SK-N-SH (cell line): ENCODE data around the gene TAX1BP1. TPM values are rescaled to one million over a fixed set of nuclear protein-coding genes. Genes with fewer than 3 reads are reported as not detected.
A peak's percentile ranks its signal among the peaks of the same experiment; 100 is the strongest.

Source experiments
- CTCF ChIA-PET: fragments of 300-600, 350-600 bp; formaldehyde crosslinking; extraction: SDS; loops from one replicate; lab custom pipeline; 2021; lab: Yijun Ruan, JAX
- POLR2A ChIA-PET: fragments of 350-600 bp; sonication (Branson Sonifier 250); formaldehyde crosslinking; extraction: SDS; loops from one replicate; lab custom pipeline; 2020; ENCODE audit warnings: antibody characterized with exemption, inconsistent platforms; lab: Yijun Ruan, JAX
- DNase-seq: peaks from one replicate; pipeline ENCODE4 v3.0.0; 2012
- H2AFZ ChIP-seq: fragments of 200-600 bp; sonication (generic); 2 replicates; pipeline ENCODE4 v1.8.1; 2016; ENCODE audit warnings: antibody characterized with exemption, mild to moderate bottlenecking, low read depth
- H3F3A ChIP-seq: fragments of 200-600 bp; sonication (generic); replicated peaks from 2 replicates; pipeline ENCODE3; 2016; ENCODE audit warnings: antibody characterized with exemption, mild to moderate bottlenecking; ENCODE audit not compliant: insufficient read depth
- H3K27ac ChIP-seq, 2 experiments: fragments of 200-500 bp in 1 of 2; fragments of 200-600 bp in 1 of 2; sonication (Bioruptor generic) in 1 of 2; sonication (generic), shearing (Covaris generic) in 1 of 2; 2 replicates each; pipeline versions ENCODE4 v1.5.1 to v1.6.1; 2014 to 2016; ENCODE audit warnings: low read depth in 2 of 2, inconsistent platforms in 1 of 2, low read length in 1 of 2, mild to moderate bottlenecking in 1 of 2, mixed read lengths in 1 of 2
- H3K27me3 ChIP-seq: fragments of 200-600 bp; sonication (generic), shearing (Covaris generic); 2 replicates; pipeline ENCODE4 v1.6.1; 2016; ENCODE audit warnings: mixed run types; ENCODE audit not compliant: insufficient read depth
- H3K36me3 ChIP-seq, 2 experiments: fragments of 200-500 bp in 1 of 2; fragments of 200-600 bp in 1 of 2; sonication (Bioruptor generic) in 1 of 2; sonication (generic) in 1 of 2; replicated peaks in 1 of 2; 2 replicates each; pipeline versions ENCODE3 to v1.5.1; 2014 to 2016; ENCODE audit warnings: low read length in 1 of 2, mild to moderate bottlenecking in 1 of 2; ENCODE audit not compliant: insufficient read depth in 2 of 2, control insufficient read depth in 1 of 2
- H3K4me1 ChIP-seq, 2 experiments: fragments of 200-500 bp in 1 of 2; fragments of 200-600 bp in 1 of 2; sonication (Bioruptor generic) in 1 of 2; sonication (generic), shearing (Covaris generic) in 1 of 2; 2 replicates each; pipeline versions ENCODE4 v1.5.1 to v1.6.1; 2014 to 2016; ENCODE audit warnings: low read depth in 1 of 2, low read length in 1 of 2, mixed run types in 1 of 2; ENCODE audit not compliant: insufficient read depth in 2 of 2, control insufficient read depth in 1 of 2
- H3K4me2 ChIP-seq: fragments of 200-600 bp; sonication (generic), shearing (Covaris generic); 2 replicates; pipeline ENCODE4 v1.6.1; 2017; ENCODE audit warnings: mixed run types
- H3K4me3 ChIP-seq, 2 experiments: fragments of 200-500 bp in 1 of 2; fragments of 200-600 bp in 1 of 2; sonication (Bioruptor generic) in 1 of 2; sonication (generic), shearing (Covaris generic) in 1 of 2; 2 replicates each; pipeline versions ENCODE4 v1.5.1 to v1.8.1; 2014 to 2016; ENCODE audit warnings: low read depth in 2 of 2, inconsistent platforms in 1 of 2, low read length in 1 of 2, mild to moderate bottlenecking in 1 of 2, mixed read lengths in 1 of 2, moderate library complexity in 1 of 2
- H3K79me2 ChIP-seq: fragments of 200-600 bp; sonication (generic); 2 replicates; pipeline ENCODE4 v1.8.1; 2017; ENCODE audit warnings: mild to moderate bottlenecking; ENCODE audit not compliant: insufficient read depth
- H3K9ac ChIP-seq: fragments of 200-600 bp; sonication (generic); 2 replicates; pipeline ENCODE4 v1.6.1; 2017; ENCODE audit warnings: mixed run types
- H3K9me2 ChIP-seq: fragments of 200-600 bp; sonication (generic); 2 replicates; pipeline ENCODE4 v1.6.1; 2017; ENCODE audit warnings: mixed run types
- H3K9me3 ChIP-seq: fragments of 200-600 bp; sonication (generic); 2 replicates; pipeline ENCODE4 v1.6.1; 2017; ENCODE audit warnings: mixed run types, mild to moderate bottlenecking, moderate library complexity
- H4K20me1 ChIP-seq: fragments of 200-600 bp; sonication (generic); 2 replicates; pipeline ENCODE4 v1.6.1; 2017; ENCODE audit warnings: mild to moderate bottlenecking, mixed run types; ENCODE audit not compliant: insufficient read depth
- CHD2 ChIP-seq: fragments of 150-350 bp; IDR thresholded peaks from 2 replicates; pipeline ENCODE4 v1.6.1; 2018; ENCODE audit warnings: low read length; ENCODE audit not compliant: partially characterized antibody
- EZH2phosphoT487 ChIP-seq: fragments of 200-600 bp; sonication (generic); IDR thresholded peaks from 2 replicates; pipeline ENCODE4 v1.6.1; 2017; ENCODE audit warnings: low read depth, mixed run types, mild to moderate bottlenecking, antibody characterized with exemption, moderate library complexity, borderline replicate concordance
- IRF3 ChIP-seq: fragments of 150-350 bp; IDR thresholded peaks from 2 replicates; pipeline ENCODE4 v1.6.1; 2016; ENCODE audit warnings: mild to moderate bottlenecking, low read depth, low read length
- MEF2A ChIP-seq: IDR thresholded peaks from 2 replicates; pipeline ENCODE4 v1.4.0; 2012; ENCODE audit warnings: low read depth, borderline replicate concordance
- MXI1 ChIP-seq: IDR thresholded peaks from 2 replicates; pipeline ENCODE4 v1.6.1; 2012; ENCODE audit warnings: mild to moderate bottlenecking, low read depth, low read length, improper control_type of control experiment
- NFIC ChIP-seq: IDR thresholded peaks from 2 replicates; pipeline ENCODE4 v1.4.0; 2012; ENCODE audit warnings: borderline replicate concordance
- NRF1 ChIP-seq: IDR thresholded peaks from 2 replicates; pipeline ENCODE4 v1.6.1; 2012; ENCODE audit warnings: low read depth, mild to moderate bottlenecking, low read length
- PBX3 ChIP-seq: IDR thresholded peaks from 2 replicates; pipeline ENCODE4; 2012
- RCOR1 ChIP-seq: fragments of 150-350 bp; IDR thresholded peaks from 2 replicates; pipeline ENCODE4 v1.6.1; 2017; ENCODE audit warnings: antibody characterized with exemption, low read length
- SMC3 ChIP-seq: IDR thresholded peaks from 2 replicates; pipeline ENCODE4 v1.6.1; 2012; ENCODE audit warnings: low read depth, low read length, improper control_type of control experiment
- TEAD4 ChIP-seq: IDR thresholded peaks from 2 replicates; pipeline ENCODE4 v1.4.0; 2012; ENCODE audit warnings: mild to moderate bottlenecking, borderline replicate concordance; ENCODE audit not compliant: insufficient read depth
- USF2 ChIP-seq: fragments of 150-350 bp; IDR thresholded peaks from 2 replicates; pipeline ENCODE4 v1.6.1; 2017; ENCODE audit warnings: antibody characterized with exemption, low read length, low read depth, borderline replicate concordance
- WGBS: methylation state at CpG from one replicate; pipeline ENCODE4 v1.1.6; 2017; ENCODE audit warnings: low lambda C conversion rate; 5-methylcytosine and 5-hydroxymethylcytosine counted together
- polyA plus RNA-seq, 3 experiments: library from polyadenylated mRNA; depleted of rRNA; stranded (reverse); fragments of >200 nt; gene quantifications; 2 replicates each; pipeline ENCODE4 v1.2.3, GENCODE V29; 2012

TAX1BP1 gene
- polyA plus RNA-seq, 1 of the 3 experiments (the other 2 are of a cell fraction) = 70.3 TPM

GRCh38 chr7:27842094-27842692 lies 102.2 kb downstream of the TAX1BP1 start:
- Histone ChIP-seq H3K4me1 (no peaks in the 10 kb centered on the region), H4K20me1 (no peaks in the 10 kb centered on the region), H2AFZ (no peak overlapping the region), H3K4me3 (no peak overlapping the region), H3K27ac (no peak overlapping the region), H3F3A (no peaks in the 10 kb centered on the region), H3K9ac (no peak overlapping the region), H3K9me3 (no peaks in the 10 kb centered on the region), H3K79me2 (no peaks in the 10 kb centered on the region), H3K9me2 (no peaks in the 10 kb centered on the region), H3K27me3 (no peaks in the 10 kb centered on the region), H3K4me2 (no peak overlapping the region), H3K36me3 (no peaks in the 10 kb centered on the region)
- WGBS = 87% methylated on average over 14 of the region's 14 CpGs
- DNase-seq = peak; percentile 27
- TF ChIP-seq NFIC (no peak), RCOR1 (no peak), TEAD4 (no peak)
- POLR2A ChIA-PET = no interaction called here
- CTCF ChIA-PET = interaction anchor here (0.6 to 1.1 kb wide), 4 partner anchors 66 to 266 kb away, joined by 3 to 4 read pairs (median 4); no protein-coding TSS in a partner anchor

GRCh38 chr7:27842851-27843250 lies 102.9 kb downstream of the TAX1BP1 start:
- Histone ChIP-seq H3K9me2 (no peaks in the 10 kb centered on the region), H3K9me3 (no peaks in the 10 kb centered on the region), H3K27ac (no peak overlapping the region), H3K4me3 (no peak overlapping the region)
- DNase-seq = peak; percentile 15
- POLR2A ChIA-PET = no interaction called here
- WGBS = 96% methylated on average over 9 of the region's 9 CpGs
- TF ChIP-seq IRF3 = no peak
- TF ChIP-seq CHD2 = no peak
- TF ChIP-seq PBX3 = no peak
- no peak for TF ChIP-seq MEF2A
- no peak for TF ChIP-seq SMC3
- no peak for TF ChIP-seq MXI1
- no peak for TF ChIP-seq USF2
- TF ChIP-seq NRF1 = no peak
- no peak for TF ChIP-seq EZH2phosphoT487
- TF ChIP-seq, all 33 proteins: peak for 0
- no peak overlapping the region for H2AFZ ChIP-seq
- H4K20me1 ChIP-seq = no peaks in the 10 kb centered on the region
- no peak overlapping the region for H3K9ac ChIP-seq
- no peaks in the 10 kb centered on the region for H3K4me1 ChIP-seq
- H3K4me2 ChIP-seq = no peak overlapping the region
- H3F3A ChIP-seq = no peaks in the 10 kb centered on the region
- no peaks in the 10 kb centered on the region for H3K27me3 ChIP-seq
- no peaks in the 10 kb centered on the region for H3K79me2 ChIP-seq
- CTCF ChIA-PET = interaction anchor here (0.6 to 0.9 kb wide), 3 partner anchors 67 to 97 kb away, joined by 3 to 4 read pairs (median 4); no protein-coding TSS in a partner anchor
- no peaks in the 10 kb centered on the region for H3K36me3 ChIP-seq
